ENCODE measurements around the gene NAV2.

NAV2 gene

GRCh38 chr11:19759389-19759788 is 46.8 kb downstream of the NAV2 start:
- TF ChIP-seq, protein P1, sequence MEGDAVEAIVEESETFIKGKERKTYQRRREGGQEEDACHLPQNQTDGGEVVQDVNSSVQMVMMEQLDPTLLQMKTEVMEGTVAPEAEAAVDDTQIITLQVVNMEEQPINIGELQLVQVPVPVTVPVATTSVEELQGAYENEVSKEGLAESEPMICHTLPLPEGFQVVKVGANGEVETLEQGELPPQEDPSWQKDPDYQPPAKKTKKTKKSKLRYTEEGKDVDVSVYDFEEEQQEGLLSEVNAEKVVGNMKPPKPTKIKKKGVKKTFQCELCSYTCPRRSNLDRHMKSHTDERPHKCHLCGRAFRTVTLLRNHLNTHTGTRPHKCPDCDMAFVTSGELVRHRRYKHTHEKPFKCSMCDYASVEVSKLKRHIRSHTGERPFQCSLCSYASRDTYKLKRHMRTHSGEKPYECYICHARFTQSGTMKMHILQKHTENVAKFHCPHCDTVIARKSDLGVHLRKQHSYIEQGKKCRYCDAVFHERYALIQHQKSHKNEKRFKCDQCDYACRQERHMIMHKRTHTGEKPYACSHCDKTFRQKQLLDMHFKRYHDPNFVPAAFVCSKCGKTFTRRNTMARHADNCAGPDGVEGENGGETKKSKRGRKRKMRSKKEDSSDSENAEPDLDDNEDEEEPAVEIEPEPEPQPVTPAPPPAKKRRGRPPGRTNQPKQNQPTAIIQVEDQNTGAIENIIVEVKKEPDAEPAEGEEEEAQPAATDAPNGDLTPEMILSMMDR (conservative IDR thresholded peaks at IDR 0.05; ENCODE audit: low read depth, low read length): no peak

GRCh38 chr11:19762266-19762665 is 49.6 kb downstream of the NAV2 start:
- no peak overlapping the region for H3K4me3 ChIP-seq (ENCODE audit: low read length)
- TF ChIP-seq, protein P1 (conservative IDR thresholded peaks at IDR 0.05; ENCODE audit: low read depth, low read length): no peak
- no peak for DNase-seq (ENCODE audit: low read depth)

More at GRCh38 chr11:19759389-19759788, 46.8 kb downstream of the NAV2 start:
- DNase-seq (ENCODE audit: low read depth): no peak
- no peak overlapping the region for H3K4me3 ChIP-seq (ENCODE audit: low read length)

DNA sequence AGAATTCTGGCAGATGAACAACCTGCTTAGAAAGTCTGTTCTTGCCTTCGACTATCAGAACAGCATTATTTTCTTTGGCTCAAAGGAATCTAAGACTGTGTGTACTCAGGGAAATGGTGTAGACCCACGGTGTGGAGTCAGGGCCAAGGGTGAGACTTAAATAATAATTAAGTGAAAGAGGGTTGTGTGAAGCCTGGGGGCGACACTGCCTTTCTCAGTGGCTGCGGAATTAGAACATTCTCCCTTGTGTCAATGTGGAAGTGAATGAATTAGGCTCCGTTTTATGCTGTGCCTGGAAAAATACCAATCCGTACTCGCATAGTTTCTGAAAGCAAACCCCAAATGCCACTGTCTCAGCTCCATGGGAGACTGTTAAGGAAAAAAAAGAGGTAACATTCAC is 50.7 kb downstream of the NAV2 start:
- DNase-seq (ENCODE audit: low read depth): no peak
- no peak overlapping the region for H3K4me3 ChIP-seq (ENCODE audit: low read length)
- TF ChIP-seq, protein P1 (conservative IDR thresholded peaks at IDR 0.05; ENCODE audit: low read depth, low read length): no peak

- no peak for DNase-seq (ENCODE audit: low read depth)
- TF ChIP-seq, protein P1 (conservative IDR thresholded peaks at IDR 0.05; ENCODE audit: low read depth, low read length): no peak
- no peak overlapping the region for H3K4me3 ChIP-seq (ENCODE audit: low read length)
Measured at GRCh38 chr11:19766206-19766605, 53.6 kb downstream of the NAV2 start.

- no peak overlapping the region for H3K4me3 ChIP-seq (ENCODE audit: low read length)
- TF ChIP-seq, protein P1 (conservative IDR thresholded peaks at IDR 0.05; ENCODE audit: low read depth, low read length): no peak
- DNase-seq (ENCODE audit: low read depth): no peak
Measured at GRCh38 chr11:19766810-19767209, 54.2 kb downstream of the NAV2 start.

DNA sequence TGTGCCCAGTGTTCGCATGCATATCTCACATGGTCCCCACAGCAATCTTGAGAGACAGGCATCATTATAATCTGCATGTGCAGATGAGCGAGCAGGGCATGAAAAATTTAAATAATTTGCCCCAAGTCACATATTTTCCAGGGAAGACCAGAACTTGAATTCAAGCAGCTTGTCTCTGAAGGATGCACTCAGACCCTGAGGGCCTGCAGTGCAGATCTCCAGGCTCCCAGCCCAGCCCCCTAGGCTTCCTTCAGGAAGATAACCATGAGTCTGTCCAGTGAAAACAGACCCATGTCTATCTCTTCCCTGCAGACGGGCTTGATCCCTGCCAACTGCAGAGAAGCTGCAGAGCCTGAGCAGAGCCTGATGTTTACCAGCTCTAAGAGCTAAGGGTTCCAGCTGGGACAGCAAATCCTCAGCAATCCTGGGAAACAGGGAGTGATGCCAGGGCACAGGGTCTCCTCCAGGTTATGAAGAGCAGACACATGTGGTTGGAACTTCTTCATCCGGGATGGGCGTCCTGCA is 55.1 kb downstream of the NAV2 start:
- TF ChIP-seq, protein P1 (conservative IDR thresholded peaks at IDR 0.05; ENCODE audit: low read depth, low read length): no peak
- no peak for DNase-seq (ENCODE audit: low read depth)
- no peak overlapping the region for H3K4me3 ChIP-seq (ENCODE audit: low read length)

DNA sequence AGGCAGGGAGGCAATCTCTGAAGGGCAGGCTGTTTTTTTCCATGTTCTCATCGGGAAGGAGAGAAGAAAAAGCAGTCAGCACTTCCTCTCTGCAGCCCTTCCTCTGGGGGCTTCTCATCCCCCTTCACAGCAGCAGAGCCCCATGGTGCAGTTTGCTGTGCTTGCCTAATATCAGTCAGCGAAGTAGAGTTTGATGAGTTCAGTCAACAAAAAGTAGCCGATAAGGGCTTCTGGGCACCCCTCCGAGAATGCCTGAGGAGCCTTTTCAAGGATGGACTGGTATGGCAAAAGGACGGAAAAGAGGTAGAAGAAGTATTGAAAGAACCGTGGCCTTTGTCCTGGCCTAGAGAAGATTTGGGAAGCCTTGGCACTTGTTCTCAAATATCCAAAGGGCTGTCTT is 55.6 kb downstream of the NAV2 start:
- TF ChIP-seq, protein P1 (conservative IDR thresholded peaks at IDR 0.05; ENCODE audit: low read depth, low read length): no peak
- no peak overlapping the region for H3K4me3 ChIP-seq (ENCODE audit: low read length)
- DNase-seq (ENCODE audit: low read depth): no peak
